SK-N-SH (cell line): ENCODE data around the gene PCDHGC5.

ENCODE experiments used
- CHD2 ChIP-seq: fragments of 150-350 bp; IDR thresholded peaks from 2 replicates; pipeline ENCODE4 v1.6.1; 2018; ENCODE audit warnings: low read length; ENCODE audit not compliant: partially characterized antibody
- CTCF ChIP-seq: fragments of 200-600 bp; sonication (generic); IDR thresholded peaks from 2 replicates; pipeline ENCODE4 v1.6.1; 2017; ENCODE audit warnings: antibody characterized with exemption, mild to moderate bottlenecking, moderate library complexity
- ELF1 ChIP-seq: IDR thresholded peaks from 2 replicates; pipeline ENCODE4 v1.4.0; 2012
- EP300 ChIP-seq, 2 experiments: IDR thresholded peaks; 2 replicates each; pipeline versions ENCODE4 v1.4.0 to v1.6.1; 2012; ENCODE audit warnings: borderline replicate concordance in 1 of 2, low read depth in 1 of 2, low read length in 1 of 2
- GABPA ChIP-seq: IDR thresholded peaks from 2 replicates; pipeline ENCODE4 v1.4.0; 2012; ENCODE audit warnings: low read depth, mild to moderate bottlenecking
- JUND ChIP-seq: IDR thresholded peaks from 2 replicates; pipeline ENCODE4 v1.4.0; 2012
- NFIC ChIP-seq: IDR thresholded peaks from 2 replicates; pipeline ENCODE4 v1.4.0; 2012; ENCODE audit warnings: borderline replicate concordance
- POLR2AphosphoS5 ChIP-seq: IDR thresholded peaks from 2 replicates; pipeline ENCODE4 v1.6.1; 2012; ENCODE audit warnings: low read depth, low read length
- REST ChIP-seq: IDR thresholded peaks from 2 replicates; pipeline ENCODE4 v1.6.1; 2012; ENCODE audit warnings: mild to moderate bottlenecking, low read depth, low read length, moderate library complexity
- RFX5 ChIP-seq: IDR thresholded peaks from 2 replicates; pipeline ENCODE4 v1.6.1; 2012; ENCODE audit warnings: mild to moderate bottlenecking, improper control_type of control experiment, low read length
- TAF1 ChIP-seq: IDR thresholded peaks from 2 replicates; pipeline ENCODE4 v1.6.1; 2012; ENCODE audit warnings: low read depth, mild to moderate bottlenecking, low read length, moderate library complexity, borderline replicate concordance
- USF2 ChIP-seq: fragments of 150-350 bp; IDR thresholded peaks from 2 replicates; pipeline ENCODE4 v1.6.1; 2017; ENCODE audit warnings: antibody characterized with exemption, low read length, low read depth, borderline replicate concordance
- YY1 ChIP-seq: IDR thresholded peaks from 2 replicates; pipeline ENCODE4 v1.4.0; 2012; ENCODE audit warnings: low read depth, mild to moderate bottlenecking

- TF ChIP-seq USF2 = no peak
- TF ChIP-seq POLR2AphosphoS5 = no peak
- no peak for TF ChIP-seq RFX5
- TF ChIP-seq EP300 (IDR thresholded peaks at IDR 0.05; ENCODE audit: borderline replicate concordance in 1 of 2, low read depth in 1 of 2, low read length in 1 of 2) = no peak
- TF ChIP-seq CTCF = no peak
- no peak for TF ChIP-seq TAF1
- TF ChIP-seq REST = no peak
- TF ChIP-seq CHD2 = no peak
- no peak for TF ChIP-seq YY1
- no peak for TF ChIP-seq JUND
- no peak for TF ChIP-seq GABPA
- no peak for TF ChIP-seq NFIC
- no peak for TF ChIP-seq ELF1
Observed at GRCh38 chr5:141496038-141496437, 7.2 kb downstream of the PCDHGC5 start.
